HG03060 (cell line): ENCODE measurements around the gene NSUN7.
A peak's percentile ranks its signal among the peaks of the same experiment; 100 is the strongest.

Experiments
- ATAC-seq: cut with Tn5 transposase; IDR thresholded peaks from one replicate; pipeline ENCODE4 v1.9.1; 2021; ENCODE audit warnings: low read depth, moderate number of reproducible peaks; ENCODE audit not compliant: unreplicated experiment

Gene NSUN7

GRCh38 chr4:40843696-40844095, 93.9 kb downstream of the NSUN7 start:
- no peak for ATAC-seq

- ATAC-seq: no peak
Observed at GRCh38 chr4:40844261-40844660, 94.5 kb downstream of the NSUN7 start.

GRCh38 chr4:40845154-40845835, 95.5 kb downstream of the NSUN7 start:
- no peak for ATAC-seq

- no peak for ATAC-seq
Observed at GRCh38 chr4:40846532-40846931, 96.8 kb downstream of the NSUN7 start.

- no peak for ATAC-seq
Observed at GRCh38 chr4:40848251-40848650, 98.5 kb downstream of the NSUN7 start.

GRCh38 chr4:40848940-40849339, 99.2 kb downstream of the NSUN7 start:
- no peak for ATAC-seq

- ATAC-seq: no peak
Observed at GRCh38 chr4:40850496-40850895, 100.7 kb downstream of the NSUN7 start.

GRCh38 chr4:40856277-40856839, 106.6 kb downstream of the NSUN7 start:
- ATAC-seq: no peak

- ATAC-seq: peak; percentile 49
Observed at GRCh38 chr4:40856840-40857362, 107.1 kb downstream of the NSUN7 start.

- ATAC-seq: no peak
Observed at GRCh38 chr4:40857956-40858355, 108.2 kb downstream of the NSUN7 start.

GRCh38 chr4:40858962-40859361, 109.2 kb downstream of the NSUN7 start:
- ATAC-seq: no peak
